Gastrocnemius medialis (tissue), 4 donors: Measurements from ENCODE around the gene APBA2. TPM values are rescaled to one million over a fixed set of nuclear protein-coding genes. Genes with fewer than 3 reads are reported as not detected.

Experiments used
- ATAC-seq, 2 donors: fragments of 150-250 bp; one replicate each; pipeline ENCODE4 v1.9.1; 2016
- DNase-seq, 2 donors: peaks; one replicate each; pipeline ENCODE4 v3.0.0-alpha.2; 2019
- H3K27ac ChIP-seq, 4 donors: fragments of 200-600 bp; sonication (generic); 1 replicate in 1 of 4; 2 replicates in 3 of 4; pipeline ENCODE4 v1.5.1; 2016 to 2018; ENCODE audit warnings: mild to moderate bottlenecking in 2 of 4, moderate library complexity in 1 of 4
- H3K27me3 ChIP-seq, 3 donors: fragments of 200-600 bp; sonication (generic) in 2 of 3; 1 replicate in 1 of 3; 2 replicates in 2 of 3; pipeline versions ENCODE4 v1.5.1 to v1.6.0; 2016 to 2019; ENCODE audit warnings: mild to moderate bottlenecking in 1 of 3, moderate library complexity in 1 of 3
- H3K36me3 ChIP-seq, 2 donors: fragments of 200-600 bp; sonication (generic) in 1 of 2; one replicate each; pipeline ENCODE4 v1.5.1; 2017 to 2018
- H3K4me1 ChIP-seq, 2 donors: fragments of 200-600 bp; sonication (generic) in 1 of 2; one replicate each; pipeline ENCODE4 v1.5.1; 2016 to 2017; ENCODE audit warnings: mild to moderate bottlenecking in 2 of 2
- H3K4me3 ChIP-seq, 4 donors: fragments of 200-600 bp; sonication (generic) in 3 of 4; 1 replicate in 1 of 4; 2 replicates in 3 of 4; pipeline ENCODE4 v1.5.1; 2016 to 2019; ENCODE audit warnings: mild to moderate bottlenecking in 2 of 4
- H3K9me3 ChIP-seq, 3 donors: fragments of 200-600 bp; sonication (generic) in 2 of 3; 1 replicate in 1 of 3; 2 replicates in 2 of 3; pipeline ENCODE4 v1.5.1; 2016 to 2019
- POLR2A ChIP-seq, 2 donors: fragments of 450-650 bp; IDR thresholded peaks; one replicate each; pipeline ENCODE4 v1.6.1; 2017; ENCODE audit warnings: antibody characterized with exemption in 2 of 2, mild to moderate bottlenecking in 2 of 2, moderate library complexity in 2 of 2
- in situ Hi-C, 4 donors: fragments of 200-750 bp; cut with MboI; loops; one replicate each; pipeline versions ENCODE4 v1.15.0 to v1.8.0; 2017; ENCODE audit warnings: low sequenced_read_pairs in 4 of 4
- intact Hi-C: fragments of 100-400 bp; cut with DNase I; formaldehyde crosslinking; loops from one replicate; pipeline ENCODE4 v1.15.1; 2023; ENCODE audit warnings: low total_unique reads
- total RNA-seq, 4 donors: library from RNA; depleted of rRNA; stranded (reverse); fragments of >200 nt; gene quantifications; one replicate each; pipeline versions ENCODE4 v1.1.0 to v1.2.3, GENCODE V29; 2016
- TF ChIP-seq, protein P1 (sequence below), 5 experiments: fragments of 450-650 bp in 3 of 5; fragments of 200-600 bp in 2 of 5; sonication (generic) in 2 of 5; IDR thresholded peaks in 4 of 5; conservative IDR thresholded peaks in 1 of 5; 1 replicate in 4 of 5; 2 replicates in 1 of 5; pipeline ENCODE4 v1.5.1; 2016 to 2019; ENCODE audit warnings: antibody characterized with exemption in 5 of 5, mild to moderate bottlenecking in 3 of 5, moderate library complexity in 3 of 5

Gene APBA2
- total RNA-seq, 4 donors from 2014 or later = 0.19 to 0.31 TPM; not detected in 2

DNA sequence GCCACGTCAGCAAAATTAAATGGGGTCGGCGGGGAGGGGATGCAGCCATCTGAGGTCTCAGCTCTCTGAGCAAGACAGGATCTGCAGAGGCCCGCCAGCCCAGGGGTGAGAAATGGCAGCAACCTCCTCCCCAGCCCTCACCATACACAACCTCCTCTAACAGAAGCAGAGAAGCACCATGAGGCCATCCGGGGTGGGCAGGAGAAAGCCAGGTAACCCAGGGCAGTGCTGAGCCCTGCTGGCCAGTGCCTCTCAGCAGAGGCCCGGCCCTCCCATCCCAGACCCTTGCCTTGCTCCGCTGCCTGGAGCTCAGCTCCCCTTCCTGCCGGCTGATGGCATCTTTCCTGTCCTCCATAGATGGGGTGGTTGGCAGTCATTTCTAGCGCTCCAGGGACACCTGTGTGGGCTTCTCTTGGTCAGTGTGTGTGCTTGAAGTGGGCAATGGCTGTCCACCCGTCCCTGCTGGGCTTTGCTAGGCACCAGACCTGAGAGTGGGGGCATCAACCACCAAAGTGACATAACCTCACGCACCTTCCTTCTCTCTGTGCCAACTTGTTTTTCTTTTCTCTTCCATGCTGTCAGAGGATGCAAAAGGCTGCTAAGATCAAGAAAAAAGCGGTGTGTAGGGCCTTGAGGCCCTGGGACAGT is 208.0 kb downstream of the APBA2 start:
- Histone ChIP-seq H3K4me1 (no peaks in the 10 kb centered on the region), H3K4me3 (no peak overlapping the region), H3K27ac (no peak overlapping the region), H3K27me3 (no peaks in the 10 kb centered on the region), H3K36me3 (no peaks in the 10 kb centered on the region), H3K9me3 (no peaks in the 10 kb centered on the region)
- in situ Hi-C loops (no loop called here), intact Hi-C loops (no loop called here)
- no peak for ATAC-seq
- TF ChIP-seq, protein P1, sequence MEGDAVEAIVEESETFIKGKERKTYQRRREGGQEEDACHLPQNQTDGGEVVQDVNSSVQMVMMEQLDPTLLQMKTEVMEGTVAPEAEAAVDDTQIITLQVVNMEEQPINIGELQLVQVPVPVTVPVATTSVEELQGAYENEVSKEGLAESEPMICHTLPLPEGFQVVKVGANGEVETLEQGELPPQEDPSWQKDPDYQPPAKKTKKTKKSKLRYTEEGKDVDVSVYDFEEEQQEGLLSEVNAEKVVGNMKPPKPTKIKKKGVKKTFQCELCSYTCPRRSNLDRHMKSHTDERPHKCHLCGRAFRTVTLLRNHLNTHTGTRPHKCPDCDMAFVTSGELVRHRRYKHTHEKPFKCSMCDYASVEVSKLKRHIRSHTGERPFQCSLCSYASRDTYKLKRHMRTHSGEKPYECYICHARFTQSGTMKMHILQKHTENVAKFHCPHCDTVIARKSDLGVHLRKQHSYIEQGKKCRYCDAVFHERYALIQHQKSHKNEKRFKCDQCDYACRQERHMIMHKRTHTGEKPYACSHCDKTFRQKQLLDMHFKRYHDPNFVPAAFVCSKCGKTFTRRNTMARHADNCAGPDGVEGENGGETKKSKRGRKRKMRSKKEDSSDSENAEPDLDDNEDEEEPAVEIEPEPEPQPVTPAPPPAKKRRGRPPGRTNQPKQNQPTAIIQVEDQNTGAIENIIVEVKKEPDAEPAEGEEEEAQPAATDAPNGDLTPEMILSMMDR (IDR thresholded peaks at IDR 0.05 in 4 of 5, conservative IDR thresholded peaks at IDR 0.05 in 1 of 5) = no peak
- no peak for TF ChIP-seq POLR2A (IDR thresholded peaks at IDR 0.05)
- no peak for DNase-seq

- no peak for ATAC-seq
Measured at GRCh38 chr15:29094711-29095110, 208.9 kb downstream of the APBA2 start.

DNA sequence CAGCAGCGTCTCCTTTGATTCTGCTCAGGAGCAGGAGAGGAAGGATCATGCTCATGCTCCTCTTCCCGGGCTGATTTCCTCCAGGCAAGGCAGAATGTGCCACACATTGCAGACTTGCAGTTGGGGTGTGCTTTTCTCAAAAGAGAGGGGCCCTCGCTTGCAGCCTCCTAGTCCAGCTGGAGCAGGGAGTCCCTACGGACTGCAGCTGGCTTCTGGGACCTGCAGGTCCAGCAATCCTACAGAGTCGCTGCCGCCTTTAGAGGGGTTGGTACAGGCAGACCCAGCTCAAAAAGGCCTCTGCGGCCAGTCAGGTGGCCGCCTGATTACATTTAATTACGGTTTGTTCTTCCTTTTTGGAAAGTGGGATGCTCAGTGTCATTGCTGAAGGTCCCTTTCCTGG is 210.0 kb downstream of the APBA2 start:
- in situ Hi-C loops = no loop called here
- intact Hi-C loops = no loop called here
- no peak overlapping the region for H3K4me3 ChIP-seq

More at GRCh38 chr15:29094711-29095110, 208.9 kb downstream of the APBA2 start:
- intact Hi-C loops = no loop called here
- Histone ChIP-seq H3K9me3 (no peaks in the 10 kb centered on the region), H3K27ac (no peak overlapping the region), H3K27me3 (no peaks in the 10 kb centered on the region), H3K4me1 (no peaks in the 10 kb centered on the region), H3K4me3 (no peak overlapping the region), H3K36me3 (no peaks in the 10 kb centered on the region)
- no peak for DNase-seq
- TF ChIP-seq, protein P1 (IDR thresholded peaks at IDR 0.05 in 4 of 5, conservative IDR thresholded peaks at IDR 0.05 in 1 of 5) = no peak
- no peak for TF ChIP-seq POLR2A (IDR thresholded peaks at IDR 0.05)
- in situ Hi-C loops = no loop called here

GRCh38 chr15:29097168-29097567 is 211.4 kb downstream of the APBA2 start:
- ATAC-seq (no peak), DNase-seq (no peak)
- Histone ChIP-seq H3K9me3 (no peaks in the 10 kb centered on the region), H3K27me3 (no peaks in the 10 kb centered on the region), H3K27ac (no peak overlapping the region), H3K4me3 (no peak overlapping the region), H3K36me3 (no peaks in the 10 kb centered on the region), H3K4me1 (no peaks in the 10 kb centered on the region)
- intact Hi-C loops = no loop called here
- TF ChIP-seq, protein P1 (IDR thresholded peaks at IDR 0.05 in 4 of 5, conservative IDR thresholded peaks at IDR 0.05 in 1 of 5) = no peak
- TF ChIP-seq POLR2A (IDR thresholded peaks at IDR 0.05) = no peak
- in situ Hi-C loops = no loop called here

More for the DNA sequence above, 210.0 kb downstream of the APBA2 start:
- Histone ChIP-seq H3K27me3 (no peaks in the 10 kb centered on the region), H3K27ac (no peak overlapping the region), H3K36me3 (no peaks in the 10 kb centered on the region), H3K9me3 (no peaks in the 10 kb centered on the region), H3K4me1 (no peaks in the 10 kb centered on the region)
- TF ChIP-seq, protein P1 (IDR thresholded peaks at IDR 0.05 in 4 of 5, conservative IDR thresholded peaks at IDR 0.05 in 1 of 5) = no peak
- TF ChIP-seq POLR2A (IDR thresholded peaks at IDR 0.05) = no peak
- no peak for DNase-seq
- ATAC-seq = no peak

- ATAC-seq (no peak), DNase-seq (no peak)
- no peak for TF ChIP-seq POLR2A (IDR thresholded peaks at IDR 0.05)
- TF ChIP-seq, protein P1 (IDR thresholded peaks at IDR 0.05 in 4 of 5, conservative IDR thresholded peaks at IDR 0.05 in 1 of 5) = no peak
- in situ Hi-C loops (no loop called here), intact Hi-C loops (no loop called here)
- Histone ChIP-seq H3K4me3 (no peak overlapping the region), H3K27me3 (peaks cover 0 to 3% (median 0%) of the 10 kb centered on the region in 3 donors), H3K4me1 (no peaks in the 10 kb centered on the region), H3K36me3 (no peaks in the 10 kb centered on the region), H3K9me3 (no peaks in the 10 kb centered on the region), H3K27ac (no peak overlapping the region)
Measured at GRCh38 chr15:29097971-29098370, 212.2 kb downstream of the APBA2 start.
